GM19452 (cell line): Measurements from ENCODE around the gene BCL11B.

ENCODE experiments used
- ATAC-seq: cut with Tn5 transposase; IDR thresholded peaks from one replicate; pipeline ENCODE4 v1.9.1; 2021; ENCODE audit not compliant: unreplicated experiment

BCL11B gene

GRCh38 chr14:99185436-99186068, 86.4 kb downstream of the BCL11B start:
- ATAC-seq = no peak

DNA sequence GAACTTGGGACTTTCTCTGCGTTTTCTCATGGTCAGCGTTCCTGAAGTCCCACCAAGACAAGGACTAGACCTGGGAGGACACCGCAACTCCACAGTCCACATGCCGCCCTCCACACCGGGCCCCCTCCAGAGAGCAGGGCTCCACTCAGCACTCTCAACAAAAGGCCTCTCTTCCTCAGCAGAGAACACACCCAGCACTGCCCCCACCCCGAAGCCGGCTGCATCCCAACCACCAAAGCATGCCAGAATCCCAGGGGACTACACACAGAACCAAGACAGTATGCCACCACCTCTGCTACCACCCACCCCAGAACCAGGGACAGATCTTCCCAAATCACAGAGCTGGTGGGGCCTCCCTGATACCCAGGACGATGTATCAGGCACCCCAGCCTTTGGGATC, 88.3 kb downstream of the BCL11B start:
- no peak for ATAC-seq

DNA sequence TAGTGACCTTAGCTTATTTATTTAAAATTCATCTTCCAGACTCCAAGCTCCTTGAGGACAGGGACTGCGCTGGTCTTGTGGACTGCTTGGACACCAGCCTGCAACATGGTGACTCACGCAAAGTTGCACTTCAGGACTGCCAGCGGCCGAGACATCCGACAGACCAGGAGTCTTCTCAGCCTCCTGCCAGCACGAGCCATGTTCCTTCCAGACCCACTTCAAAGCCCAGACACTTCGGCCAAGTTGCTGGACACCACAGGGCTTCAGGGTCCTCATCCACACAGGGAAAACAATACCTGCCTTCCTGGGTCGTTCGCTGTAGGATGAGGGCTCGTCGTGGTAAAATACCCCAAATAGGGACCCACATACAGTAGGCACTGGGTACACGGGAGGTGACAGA, 88.7 kb downstream of the BCL11B start:
- ATAC-seq = no peak

GRCh38 chr14:99182548-99183250, 89.3 kb downstream of the BCL11B start:
- no peak for ATAC-seq

- ATAC-seq = no peak
These were observed 90.0 kb downstream of the BCL11B start for GRCh38 chr14:99181804-99182520.

DNA sequence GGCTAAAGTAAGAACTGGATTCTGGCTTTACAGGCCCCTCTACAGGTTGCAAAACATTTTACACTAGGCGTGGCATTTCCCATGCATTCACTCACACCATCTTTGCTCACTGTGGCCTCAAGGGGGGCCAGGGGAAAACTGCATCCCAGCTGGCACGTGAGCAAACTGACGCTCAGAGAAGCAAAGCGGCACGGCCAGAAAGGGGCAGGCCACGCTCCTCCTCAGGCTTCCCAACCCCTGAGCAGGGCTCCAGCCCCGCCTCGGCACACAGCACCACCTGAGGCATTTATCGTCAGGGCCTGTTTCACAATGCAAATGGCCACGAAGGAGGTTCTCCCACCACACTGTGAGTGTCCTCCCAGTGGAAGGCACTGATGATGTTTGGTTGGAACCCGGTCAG, 90.8 kb downstream of the BCL11B start:
- ATAC-seq = no peak

DNA sequence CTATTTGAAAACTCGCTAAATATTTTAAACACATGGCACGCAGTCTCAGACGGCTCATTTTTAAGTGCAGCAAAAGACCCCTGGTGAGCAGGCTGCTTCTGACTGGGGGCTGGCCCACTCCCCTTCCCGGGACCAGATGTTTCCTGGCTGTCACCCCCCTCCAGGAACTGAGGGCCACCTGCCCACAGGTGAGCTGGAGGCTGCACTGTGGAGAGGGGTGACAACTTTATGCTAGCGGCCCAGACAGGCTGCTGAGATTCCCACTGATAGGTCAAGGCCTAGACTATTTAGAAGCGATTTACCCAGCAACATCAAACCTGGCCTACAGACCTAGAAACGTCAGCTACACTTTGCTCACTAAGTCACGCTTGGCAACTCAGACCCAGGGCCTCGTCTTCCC, 92.1 kb downstream of the BCL11B start:
- no peak for ATAC-seq

- no peak for ATAC-seq
These were observed 92.5 kb downstream of the BCL11B start for GRCh38 chr14:99179506-99179905.

DNA sequence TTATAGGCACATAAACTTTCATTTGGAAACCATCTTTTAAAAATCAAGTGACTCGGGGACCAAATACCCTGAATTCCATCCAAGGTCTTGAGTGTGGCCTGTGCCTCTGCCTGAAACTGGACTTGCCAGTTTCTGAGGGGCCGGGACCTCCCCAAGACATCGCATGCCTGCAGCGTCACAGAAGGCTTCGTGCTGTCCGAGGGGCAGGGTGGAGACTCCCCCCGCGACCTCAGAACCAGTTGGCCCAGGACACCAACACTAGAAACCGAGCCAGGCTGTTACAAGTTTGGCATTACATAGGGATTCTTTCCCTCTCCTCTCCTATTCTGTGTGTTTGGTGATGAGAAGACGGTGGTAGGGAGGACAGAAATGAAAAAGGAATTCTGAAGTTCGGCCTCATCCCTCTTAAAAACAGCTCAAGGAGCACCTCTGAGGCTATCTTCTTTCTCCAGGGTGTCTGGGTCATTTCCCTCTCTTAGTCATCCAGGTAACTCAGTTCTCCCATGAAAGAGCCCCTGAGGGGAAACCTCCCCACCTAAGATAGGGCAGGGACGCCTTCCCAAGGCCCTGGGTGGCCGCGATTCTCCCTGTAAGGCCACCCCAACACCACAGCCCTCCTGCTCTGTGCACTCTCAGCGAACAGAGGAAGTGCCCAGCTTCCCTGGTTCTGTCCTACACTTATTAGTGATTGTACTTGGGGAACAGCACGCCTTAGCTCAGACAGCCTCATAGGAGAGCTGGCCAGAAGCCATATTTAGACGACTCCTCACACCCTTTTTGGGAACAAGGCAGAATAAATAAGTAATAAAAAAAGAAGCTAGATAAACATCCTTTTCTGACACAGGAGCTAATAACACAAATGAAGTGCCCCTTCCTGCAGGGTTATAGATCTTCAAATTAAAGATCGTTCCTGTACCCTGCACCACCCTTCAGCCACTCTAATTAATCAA, 93.8 kb downstream of the BCL11B start:
- no peak for ATAC-seq

- ATAC-seq = no peak
These were observed 94.8 kb downstream of the BCL11B start for GRCh38 chr14:99177046-99177655.

DNA sequence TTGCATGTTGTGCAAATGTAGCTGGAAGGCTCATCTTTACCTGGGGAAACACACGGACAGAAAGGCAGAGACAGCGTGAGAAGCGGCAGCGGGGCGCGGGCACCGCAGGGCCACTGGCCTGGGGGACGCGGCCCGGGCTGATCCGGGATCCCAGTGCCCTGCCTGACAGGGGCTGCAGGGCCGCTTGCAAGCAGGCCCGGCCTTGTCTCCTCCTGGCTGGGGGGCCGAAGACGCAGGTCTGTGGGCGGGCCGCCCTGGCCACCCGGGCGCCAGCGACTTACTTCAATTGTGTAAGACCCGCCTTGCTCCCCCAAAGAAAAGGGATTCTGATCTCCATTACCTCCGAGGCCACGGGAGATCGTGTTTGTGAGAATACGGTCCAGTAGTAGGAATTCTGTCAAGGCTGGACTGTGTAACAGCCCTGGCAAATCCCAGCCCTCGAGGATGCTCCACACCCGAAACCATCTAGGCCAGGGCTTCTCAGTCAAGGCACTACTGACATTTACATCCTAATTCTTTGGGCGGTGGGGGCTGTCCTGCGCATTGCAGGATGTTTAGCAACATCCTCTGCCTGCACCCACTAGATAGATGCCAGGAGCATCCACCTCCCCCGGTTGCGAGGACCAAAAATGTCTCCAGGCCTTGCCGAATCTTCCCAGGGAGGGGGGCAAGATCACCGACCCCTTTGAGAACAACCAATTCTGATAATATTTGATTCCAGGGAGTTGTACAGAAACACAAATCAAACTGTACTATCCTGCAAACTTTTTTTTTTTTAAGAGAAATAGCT, 95.6 kb downstream of the BCL11B start:
- no peak for ATAC-seq

GRCh38 chr14:99175331-99176155, 96.5 kb downstream of the BCL11B start:
- no peak for ATAC-seq

- no peak for ATAC-seq
These were observed 97.2 kb downstream of the BCL11B start for GRCh38 chr14:99174770-99175319.

- no peak for ATAC-seq
These were observed 97.8 kb downstream of the BCL11B start for GRCh38 chr14:99174081-99174769.

DNA sequence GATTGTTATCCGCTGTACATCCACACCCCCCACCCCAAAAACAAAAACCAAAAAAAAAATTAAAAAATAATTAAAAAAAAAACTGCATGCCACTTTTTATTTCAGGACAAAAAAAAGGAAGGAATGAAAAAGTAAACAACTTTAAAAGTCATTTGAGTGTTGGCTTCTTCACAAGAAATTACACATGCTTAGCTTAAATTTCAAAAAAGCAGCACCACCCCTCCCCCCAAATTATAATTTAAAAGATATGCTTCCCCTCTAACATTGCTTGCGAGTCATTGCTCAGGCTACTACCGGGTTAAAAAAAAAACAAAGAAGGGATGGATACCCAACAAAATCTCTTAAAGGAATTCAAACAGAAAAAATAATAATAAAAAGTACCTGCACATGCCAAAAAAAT, 98.5 kb downstream of the BCL11B start:
- ATAC-seq = no peak

DNA sequence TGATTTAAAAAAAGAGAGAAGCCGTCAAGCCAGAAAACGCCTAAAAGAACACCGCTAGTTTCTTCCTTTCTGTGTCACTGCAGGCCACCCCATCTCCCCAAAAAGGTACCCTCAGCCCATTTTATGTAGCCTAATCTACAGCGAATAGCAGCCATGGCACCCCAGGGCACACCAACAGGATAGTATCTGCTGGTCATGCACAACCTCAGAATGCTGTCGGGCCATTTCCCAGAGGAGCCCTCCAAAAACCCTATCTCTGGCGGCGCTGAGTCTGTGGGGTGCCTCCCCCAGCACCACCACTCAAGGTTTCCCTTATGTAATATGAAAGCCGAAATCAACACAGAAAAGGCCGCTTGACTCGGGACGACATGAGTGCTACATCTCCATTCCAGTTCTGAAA, 98.9 kb downstream of the BCL11B start:
- ATAC-seq = no peak

DNA sequence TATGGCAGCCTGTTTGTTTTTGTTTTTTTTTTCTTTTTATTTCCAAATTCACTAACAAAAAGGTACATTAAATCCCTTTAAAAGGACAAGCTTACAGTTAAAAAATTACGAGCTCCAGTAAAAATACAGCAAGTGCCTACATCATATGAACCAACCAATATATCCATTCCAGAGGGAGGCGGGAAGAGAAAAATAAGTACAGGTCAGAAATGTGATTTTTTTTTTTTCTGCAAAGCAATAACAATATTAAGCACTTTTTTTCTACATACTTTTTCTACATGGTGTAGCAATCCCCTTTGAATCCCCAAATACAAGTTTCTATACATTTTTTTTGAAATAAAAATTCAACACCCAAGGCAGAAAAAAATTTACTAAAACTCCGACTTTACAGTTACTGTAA, 100.6 kb downstream of the BCL11B start:
- no peak for ATAC-seq

DNA sequence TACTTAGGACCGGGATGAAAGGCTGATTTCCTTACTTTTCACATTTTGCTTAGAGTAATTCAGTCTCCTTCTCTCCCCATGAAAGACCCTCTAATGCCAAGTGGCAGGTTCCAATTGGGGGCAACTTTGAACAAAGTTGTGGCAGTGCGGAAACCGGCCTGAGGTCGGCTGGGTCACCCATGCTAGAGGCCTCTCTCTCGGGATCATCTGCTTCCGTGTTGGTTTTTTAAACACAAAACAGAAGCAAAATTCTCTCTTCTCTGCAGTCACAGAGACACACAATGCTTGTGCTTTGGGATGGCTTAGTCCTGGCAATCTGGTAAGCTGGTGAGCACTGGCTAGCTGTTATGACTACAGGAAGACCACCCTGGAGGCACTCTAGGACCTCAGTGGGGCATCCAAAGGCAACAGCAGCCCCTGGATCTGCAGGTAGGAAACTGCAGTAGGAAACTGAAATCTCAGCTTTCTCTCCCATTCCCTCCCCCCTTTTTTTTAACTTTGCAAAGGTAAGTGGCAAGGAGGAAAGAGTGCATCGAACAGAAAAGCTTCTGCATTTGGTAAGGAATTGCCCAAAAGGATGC, 102.1 kb downstream of the BCL11B start:
- no peak for ATAC-seq
